Hematopoietic multipotent progenitor cell treated with erythropoietin and hydrocortisone succinate and interleukin-3 and kit ligand, for 15 days (in vitro differentiated cells): ENCODE data around the gene ESRRA.

ENCODE experiments used
- DNase-seq: peaks from one replicate; pipeline ENCODE4 v3.0.0-alpha.2; 2015; ENCODE audit warnings: low spot score

Gene ESRRA

DNA sequence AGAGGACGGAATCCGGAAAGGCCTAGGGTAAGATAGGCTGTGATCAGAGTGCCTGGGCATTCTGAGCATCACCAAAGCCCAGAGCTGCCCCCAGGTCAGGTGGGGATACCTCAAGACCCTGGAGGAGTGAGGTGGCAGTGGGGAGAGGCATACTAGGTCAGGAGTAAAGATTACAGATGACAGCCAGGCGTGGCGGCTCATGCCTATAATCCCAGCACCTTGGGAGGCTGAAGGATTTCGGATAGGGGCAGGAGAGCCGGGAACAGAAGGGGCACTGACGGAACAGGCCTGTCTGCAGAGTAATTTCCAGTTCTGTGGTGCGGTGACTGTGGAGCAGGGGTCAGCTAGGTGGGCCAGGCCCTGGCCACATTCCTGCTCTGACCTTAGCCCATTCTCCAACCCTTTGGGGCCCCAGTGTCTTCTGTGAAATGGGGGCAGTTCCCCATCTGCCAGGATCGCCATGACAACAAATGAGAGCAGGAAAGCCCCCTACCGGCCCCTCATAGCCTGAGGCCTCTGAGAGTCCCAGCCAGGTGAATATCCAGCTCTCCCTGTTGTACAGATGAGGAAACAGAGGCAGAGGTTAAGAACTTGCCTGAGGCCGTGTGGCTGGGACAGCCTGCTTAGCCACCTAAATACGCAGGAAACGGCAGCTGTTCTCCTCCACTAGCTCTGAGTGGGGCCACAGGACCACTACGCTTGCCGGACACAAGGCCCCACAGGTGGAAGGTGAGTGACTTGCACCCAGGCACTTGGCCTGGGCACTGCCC is 30.1 kb upstream of the ESRRA start:
- DNase-seq = no peak

DNA sequence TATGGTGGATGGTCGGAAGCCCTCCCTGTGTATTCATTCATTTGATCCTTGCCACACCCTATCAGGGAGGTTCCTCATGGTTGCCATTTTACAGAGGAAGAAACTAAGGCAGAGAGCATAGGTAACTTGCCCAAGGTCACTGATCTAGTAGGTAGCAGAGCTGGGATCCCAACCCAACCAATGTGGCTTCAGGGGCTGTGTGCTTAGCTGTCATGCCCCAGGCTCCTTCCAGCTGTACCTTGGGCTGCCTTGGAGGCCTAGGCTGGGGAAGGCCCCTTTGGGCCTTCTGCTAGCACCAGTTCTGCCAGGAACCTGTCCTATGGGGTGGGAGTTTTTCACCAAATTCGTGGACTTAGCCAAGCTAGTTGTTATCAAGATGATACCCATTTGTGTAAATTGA is 29.5 kb upstream of the ESRRA start:
- no peak for DNase-seq

DNA sequence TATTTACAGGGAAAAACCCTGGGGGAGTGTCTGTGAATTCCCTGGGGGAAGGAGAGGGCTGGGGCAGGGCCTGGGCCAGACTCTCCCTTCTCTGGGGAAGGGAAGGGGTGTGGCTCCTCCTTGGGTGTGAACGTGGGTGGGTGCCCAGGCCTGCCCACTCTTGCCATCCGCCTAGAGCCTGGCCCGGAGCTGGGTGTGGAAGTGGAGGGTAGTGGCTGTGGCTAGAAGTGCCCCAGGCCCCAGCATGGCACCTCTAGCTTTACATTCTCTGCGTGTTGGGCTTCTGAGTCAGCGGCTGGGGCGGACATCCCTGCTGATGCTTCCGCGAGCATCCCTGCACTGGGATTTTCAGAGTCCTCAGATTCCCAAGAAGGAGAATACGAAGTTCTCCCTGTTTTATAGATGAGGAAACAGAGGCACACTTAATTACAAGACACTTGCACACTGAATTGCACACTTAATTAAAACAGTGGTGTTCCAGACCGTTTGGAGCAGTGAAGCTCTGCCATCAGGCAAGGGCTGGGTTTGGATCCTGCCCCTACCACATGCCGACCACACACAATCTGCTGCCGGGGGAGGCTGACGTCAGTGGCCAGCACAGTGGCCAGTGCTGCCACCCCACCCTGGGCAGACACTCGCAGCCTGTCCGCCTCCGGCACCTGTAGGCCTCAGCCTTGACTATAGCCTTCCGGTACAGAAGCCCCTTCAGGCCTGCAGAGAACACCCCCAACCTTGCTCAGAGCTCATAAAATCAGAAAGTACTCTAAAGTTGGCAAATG is 28.5 kb upstream of the ESRRA start:
- DNase-seq = peak; percentile 78

DNA sequence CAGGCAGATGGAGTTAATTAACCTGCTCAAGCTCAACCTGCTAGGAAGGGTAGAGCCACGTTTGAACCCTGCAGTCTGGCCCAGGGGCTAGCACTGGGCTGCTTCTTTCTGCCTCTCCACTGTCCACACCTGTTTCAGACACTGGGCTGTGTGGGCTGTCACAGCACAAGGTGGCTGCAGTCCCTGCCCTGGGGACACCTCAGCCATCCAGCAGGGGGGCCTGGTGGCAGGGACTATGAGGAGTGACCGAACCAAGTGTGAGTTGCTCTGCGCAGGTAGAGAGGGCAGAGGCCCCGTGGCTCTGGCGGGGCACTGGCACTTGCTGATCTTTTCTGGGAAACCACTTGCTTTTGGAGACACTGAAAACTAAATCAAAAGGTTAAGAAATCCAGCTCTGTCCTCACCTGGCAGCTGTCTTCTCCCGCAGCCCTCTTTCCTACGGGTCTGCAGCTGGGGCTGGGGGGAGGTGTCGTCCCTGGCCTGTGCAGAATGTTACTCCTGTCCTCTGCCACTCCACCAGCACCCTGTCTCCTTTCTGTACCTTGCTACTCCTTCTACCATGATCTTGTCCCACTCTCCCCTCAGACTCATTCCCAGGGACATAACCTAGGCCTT is 26.6 kb upstream of the ESRRA start:
- DNase-seq = no peak

DNA sequence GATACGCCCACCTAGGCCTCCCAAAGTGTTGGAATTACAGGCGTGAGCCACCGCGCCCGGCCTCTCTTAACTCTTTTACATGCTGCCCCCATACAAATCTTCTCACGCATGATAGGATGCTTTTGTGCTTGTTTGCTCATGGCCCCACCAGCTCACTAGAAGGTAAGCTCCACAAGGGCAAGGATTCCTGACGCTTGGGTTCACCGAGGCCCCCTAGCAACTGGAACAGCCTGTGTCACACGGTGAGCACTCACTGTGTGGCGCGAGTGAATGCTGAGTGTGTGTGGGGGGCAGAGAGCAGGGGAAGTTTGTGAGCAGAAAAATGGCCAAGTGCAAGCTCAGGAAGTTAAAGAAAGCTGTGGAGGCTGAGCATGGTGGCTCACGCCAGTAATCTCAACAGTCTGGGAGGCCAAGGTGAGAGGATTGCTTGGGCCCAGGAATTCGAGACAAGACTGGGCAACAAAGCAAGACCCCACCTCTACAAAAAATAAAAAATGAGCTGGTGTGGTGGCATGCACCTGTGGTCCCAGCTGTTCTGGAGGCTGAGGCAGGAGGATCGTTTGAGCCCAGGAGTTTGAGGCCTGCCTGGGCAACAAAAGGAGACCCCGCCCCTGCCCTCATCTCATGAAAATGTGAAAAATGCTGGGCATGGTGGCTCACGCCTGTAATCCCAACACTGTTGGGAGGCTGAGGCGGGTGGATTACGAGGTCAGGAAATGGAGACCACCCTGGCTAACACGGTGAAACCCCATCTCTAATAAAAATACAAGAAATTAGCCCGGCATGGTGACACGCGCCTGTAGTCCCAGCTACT is 23.2 kb upstream of the ESRRA start:
- no peak for DNase-seq

DNA sequence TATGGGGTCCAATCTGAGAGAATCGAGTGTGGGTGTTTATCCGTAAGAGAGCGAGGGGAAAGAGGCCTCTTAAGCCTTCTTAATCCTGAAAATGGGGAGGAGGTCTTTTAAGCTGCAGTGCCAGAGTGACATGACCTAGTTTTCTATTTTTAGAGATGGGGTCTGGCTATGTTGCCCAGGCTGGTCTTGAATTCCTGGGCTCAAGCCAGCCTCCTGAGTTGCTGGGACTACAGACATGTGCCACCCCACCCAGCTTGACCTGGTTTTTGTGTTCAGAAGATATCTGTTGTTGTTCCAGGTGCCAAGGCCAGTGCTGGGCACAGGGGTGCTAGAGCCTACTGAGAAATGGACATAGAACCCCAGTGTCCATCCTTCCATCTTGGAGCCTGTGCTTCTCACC is 22.2 kb upstream of the ESRRA start:
- no peak for DNase-seq

DNA sequence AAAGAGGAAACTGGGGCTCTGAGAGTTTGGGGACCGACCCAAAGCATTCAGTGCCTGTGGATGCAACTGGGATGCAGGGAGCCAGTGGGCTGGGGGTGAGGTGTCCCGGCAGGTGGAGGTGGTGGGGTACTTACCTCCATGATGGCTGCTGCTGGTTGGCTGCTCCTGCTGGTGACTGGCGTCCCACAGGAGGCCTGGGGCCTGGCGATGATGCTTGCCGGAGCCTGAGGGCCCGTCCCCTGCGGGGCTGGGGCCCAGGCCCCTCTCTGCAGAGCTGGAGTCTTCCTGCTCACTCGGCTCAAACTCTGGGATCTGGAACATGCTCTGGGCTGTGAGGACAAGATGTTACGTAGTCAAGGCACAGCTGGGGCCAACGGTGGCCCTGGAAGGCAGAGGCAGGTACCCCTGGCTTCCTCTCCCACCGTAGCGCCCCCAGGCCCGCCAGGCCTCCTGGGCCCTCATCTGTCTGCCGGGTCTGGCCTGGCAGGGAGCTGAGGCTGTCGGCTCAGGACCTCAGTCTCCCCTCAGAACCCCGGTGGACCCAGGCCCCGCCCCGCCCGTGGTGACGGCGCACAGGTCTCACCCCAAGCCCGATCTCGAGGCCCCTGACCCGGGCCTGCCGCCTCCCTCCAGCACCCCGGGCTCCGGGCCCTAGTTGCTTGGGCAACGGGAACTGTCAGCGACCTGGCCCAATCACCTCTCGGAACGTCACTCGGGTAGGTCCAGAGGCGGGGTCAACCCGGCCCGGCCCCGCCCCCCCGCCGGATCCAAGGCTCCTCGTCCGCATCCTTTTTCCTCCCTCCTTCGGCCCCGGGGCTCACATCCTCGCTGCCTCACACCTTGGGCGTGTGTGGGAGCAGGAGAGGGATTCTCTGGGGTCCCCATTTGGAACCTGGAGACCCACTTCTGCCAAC is 21.0 kb upstream of the ESRRA start, which contains the start of gene BAD:
TSS of gene BAD (minus strand) at position 618 of the 914 bp plus-strand sequence. CDS start at position 321, 297 bp downstream.
- peak; percentile 94 for DNase-seq

DNA sequence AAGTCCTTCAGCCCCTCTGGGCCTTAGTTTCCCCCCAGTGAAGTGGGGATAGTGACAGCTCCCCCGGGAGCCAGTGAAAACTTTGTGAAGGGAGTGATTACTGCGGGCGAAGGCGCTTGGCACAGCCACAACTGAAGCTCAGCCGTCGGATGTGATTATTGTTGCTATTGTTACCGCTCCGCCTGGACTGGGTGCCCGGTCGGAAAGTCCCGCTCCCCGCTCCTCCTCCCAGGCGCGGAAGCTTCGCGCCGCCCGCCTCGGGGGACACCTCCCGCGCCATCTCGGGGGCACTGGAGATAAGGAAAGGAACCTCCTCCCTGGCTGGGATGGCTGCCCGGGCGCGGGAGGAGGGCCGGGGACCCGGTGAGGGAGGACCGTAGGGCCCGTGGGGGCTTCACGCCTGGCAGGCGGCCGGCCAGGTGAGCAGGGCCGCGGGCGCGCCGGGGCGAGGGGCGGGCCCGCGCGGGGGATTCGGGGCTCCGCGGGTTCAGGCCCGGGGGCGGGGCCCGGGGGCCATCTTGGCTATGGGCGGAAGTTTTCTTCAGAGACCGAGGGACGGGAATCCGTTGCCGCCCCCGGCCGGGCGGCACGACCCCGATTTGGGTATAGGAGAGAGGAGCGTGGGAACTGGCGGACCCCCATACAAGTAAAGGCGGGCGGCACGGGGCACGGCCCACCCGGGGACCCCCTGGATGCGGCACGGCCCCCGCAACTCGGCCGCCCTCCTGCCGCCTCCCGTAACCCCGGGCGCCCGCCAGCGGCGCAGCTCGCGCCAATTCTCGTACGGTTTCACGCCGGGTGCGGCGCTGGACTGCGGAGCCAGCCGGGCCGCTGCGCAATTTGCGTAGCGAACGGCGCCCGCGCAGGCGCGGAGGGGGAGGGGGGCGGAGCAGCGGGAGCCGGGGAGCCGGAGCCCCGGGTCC is 20.1 kb upstream of the ESRRA start, which contains the start of gene GPR137:
TSS of gene GPR137 (plus strand) at position 887 of the 923 bp plus-strand sequence. CDS start 677 bp downstream, outside the sequence.
- DNase-seq = peak; percentile 90

DNA sequence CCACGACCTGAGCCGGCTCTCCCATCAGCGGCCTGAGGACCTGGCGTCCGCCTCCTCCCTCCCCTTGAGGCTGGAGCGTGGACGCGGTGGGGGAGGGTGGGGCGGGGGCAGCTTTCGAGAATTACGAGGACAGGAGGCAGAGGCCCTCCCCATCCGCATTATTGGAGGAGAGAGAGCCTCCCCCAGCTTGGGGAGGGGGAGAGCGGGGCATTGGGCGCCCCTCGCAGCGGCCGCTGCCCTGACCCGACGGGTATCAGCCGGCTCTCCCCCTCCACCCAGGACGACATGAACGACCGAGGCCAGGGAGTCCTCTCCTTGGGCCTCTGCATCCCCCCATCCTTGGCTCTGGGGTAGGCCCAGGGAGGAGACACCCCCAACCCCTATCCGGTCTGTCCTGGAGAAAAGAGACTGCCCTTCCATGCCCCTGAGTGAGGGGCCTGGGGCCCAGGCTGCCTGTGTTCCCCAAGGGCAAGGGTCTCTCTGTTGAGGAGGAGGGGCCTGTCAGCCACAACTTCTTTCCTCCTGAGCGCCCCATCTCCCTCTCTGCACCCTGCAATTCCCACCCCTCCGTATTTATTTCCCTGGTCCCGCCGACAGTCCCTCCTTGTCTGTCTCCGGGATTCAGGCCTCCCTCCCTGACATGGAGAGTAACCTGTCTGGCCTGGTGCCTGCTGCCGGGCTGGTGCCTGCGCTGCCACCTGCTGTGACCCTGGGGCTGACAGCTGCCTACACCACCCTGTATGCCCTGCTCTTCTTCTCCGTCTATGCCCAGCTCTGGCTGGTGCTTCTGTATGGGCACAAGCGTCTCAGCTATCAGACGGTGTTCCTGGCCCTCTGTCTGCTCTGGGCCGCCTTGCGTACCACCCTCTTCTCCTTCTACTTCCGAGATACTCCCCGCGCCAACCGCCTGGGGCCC is 19.2 kb upstream of the ESRRA start:
- peak; percentile 72 for DNase-seq

DNA sequence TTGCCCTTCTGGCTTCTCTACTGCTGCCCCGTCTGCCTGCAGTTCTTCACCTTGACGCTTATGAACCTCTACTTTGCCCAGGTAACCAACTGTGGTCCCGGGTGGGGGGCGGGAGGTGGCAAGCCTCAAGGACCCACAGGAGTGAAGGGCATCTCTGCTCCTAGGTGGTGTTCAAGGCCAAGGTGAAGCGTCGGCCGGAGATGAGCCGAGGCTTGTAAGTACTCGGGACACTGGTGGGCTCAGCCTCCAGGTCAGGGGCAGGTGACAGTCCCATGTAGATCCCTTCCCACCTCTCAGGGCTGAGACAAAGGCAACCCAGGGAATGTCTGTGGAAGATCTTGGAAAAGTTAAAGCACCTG is 18.5 kb upstream of the ESRRA start:
- no peak for DNase-seq

DNA sequence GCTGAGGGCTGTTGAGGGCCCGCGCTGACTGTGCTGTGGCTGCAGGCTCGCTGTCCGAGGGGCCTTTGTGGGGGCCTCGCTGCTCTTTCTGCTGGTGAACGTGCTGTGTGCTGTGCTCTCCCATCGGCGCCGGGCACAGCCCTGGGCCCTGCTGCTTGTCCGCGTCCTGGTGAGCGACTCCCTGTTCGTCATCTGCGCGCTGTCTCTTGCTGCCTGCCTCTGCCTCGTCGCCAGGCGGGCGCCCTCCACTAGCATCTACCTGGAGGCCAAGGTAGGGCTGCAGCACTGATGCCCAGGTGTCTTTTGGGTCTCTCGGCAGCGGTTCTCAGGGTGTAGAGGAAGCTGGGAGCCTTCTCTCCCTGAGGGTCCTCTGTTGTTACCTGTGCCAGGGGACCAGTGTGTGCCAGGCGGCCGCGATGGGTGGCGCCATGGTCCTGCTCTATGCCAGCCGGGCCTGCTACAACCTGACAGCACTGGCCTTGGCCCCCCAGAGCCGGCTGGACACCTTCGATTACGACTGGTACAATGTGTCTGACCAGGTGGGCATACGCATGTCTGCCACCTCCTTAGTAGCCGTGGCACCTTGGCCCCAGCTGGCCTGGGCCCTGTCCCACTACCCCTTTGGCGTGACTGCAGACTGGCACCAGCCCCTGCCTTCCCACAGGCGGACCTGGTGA is 17.5 kb upstream of the ESRRA start:
- no peak for DNase-seq

DNA sequence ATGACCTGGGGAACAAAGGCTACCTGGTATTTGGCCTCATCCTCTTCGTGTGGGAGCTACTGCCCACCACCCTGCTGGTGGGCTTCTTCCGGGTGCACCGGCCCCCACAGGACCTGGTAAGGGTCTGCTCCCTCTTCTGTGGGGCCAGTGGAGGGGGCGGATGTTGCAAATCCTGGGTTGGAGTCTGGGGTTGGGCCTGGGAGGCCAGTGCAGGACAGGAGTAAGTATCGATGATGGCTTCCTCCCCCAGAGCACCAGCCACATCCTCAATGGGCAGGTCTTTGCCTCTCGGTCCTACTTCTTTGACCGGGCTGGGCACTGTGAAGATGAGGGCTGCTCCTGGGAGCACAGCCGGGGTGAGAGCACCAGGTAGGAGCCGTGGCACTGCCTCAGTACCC is 17.0 kb upstream of the ESRRA start:
- DNase-seq = no peak

DNA sequence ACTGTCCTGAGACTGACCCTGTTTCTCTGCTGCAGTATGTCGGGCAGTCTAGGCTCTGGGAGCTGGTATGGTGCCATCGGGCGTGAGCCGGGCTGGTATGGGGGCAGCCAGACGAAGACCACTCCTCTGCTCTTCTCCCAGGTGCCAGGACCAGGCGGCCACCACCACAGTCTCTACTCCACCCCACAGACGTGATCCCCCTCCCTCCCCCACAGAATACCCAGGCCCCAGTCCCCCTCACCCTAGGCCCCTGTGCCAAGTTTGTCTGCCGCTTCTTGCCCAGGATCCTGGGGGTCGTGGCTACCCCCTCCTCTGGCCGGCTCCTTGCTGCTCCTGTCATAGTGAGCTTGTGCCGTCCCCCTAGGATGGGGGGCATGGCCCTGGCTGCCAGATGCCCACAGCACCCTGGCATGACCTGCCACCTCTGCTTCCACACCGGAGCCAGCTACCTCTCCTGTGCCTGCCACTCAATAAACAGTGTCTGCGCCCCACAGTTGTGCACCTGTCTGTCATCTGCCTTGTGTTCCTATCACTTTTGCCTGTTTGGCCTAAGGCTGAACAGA is 16.2 kb upstream of the ESRRA start:
- DNase-seq = no peak

DNA sequence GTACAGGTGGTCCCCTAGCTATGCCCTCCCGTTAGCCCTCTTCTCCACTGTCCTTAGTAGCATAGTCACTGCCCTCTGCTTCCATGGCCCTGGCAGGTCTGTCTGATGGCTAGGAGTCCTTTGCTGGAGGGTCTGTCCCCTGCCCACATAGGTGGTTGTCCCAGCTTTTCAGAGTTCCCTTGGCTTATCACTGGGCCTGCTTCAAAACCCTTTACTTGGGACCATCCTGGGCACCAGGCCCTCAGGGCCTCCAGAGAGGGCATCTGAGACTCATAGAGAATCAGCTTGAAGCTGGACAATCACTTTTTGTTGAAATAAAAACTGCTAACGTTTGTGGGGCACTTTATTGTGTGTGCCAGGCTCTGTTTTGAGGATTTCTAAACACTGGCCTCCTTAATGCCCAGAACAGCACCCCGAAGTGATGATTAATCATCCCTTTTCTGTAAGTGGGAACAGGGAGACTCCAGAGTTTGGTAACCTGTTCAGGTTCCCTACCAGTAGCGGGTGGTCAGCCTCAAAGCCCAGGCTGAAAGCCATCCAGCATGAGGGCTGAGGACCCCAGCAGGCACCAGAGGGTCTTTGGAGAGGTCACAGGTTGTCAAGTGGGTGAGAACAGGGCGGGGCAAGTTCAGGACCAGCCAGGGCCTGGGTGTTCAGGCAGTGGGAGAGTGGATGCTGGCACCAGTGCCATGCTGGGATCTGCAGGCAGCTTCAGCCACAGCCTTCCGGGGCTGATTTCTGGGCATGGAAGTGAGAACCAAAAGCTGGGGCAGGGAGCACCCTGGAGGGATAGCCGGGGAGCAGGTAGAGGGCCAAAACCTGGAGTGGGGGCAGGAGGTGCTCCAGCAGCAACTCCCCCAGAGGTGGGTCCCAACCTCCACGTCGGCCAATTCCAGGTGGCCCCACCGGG is 14.7 kb upstream of the ESRRA start:
- DNase-seq = no peak

DNA sequence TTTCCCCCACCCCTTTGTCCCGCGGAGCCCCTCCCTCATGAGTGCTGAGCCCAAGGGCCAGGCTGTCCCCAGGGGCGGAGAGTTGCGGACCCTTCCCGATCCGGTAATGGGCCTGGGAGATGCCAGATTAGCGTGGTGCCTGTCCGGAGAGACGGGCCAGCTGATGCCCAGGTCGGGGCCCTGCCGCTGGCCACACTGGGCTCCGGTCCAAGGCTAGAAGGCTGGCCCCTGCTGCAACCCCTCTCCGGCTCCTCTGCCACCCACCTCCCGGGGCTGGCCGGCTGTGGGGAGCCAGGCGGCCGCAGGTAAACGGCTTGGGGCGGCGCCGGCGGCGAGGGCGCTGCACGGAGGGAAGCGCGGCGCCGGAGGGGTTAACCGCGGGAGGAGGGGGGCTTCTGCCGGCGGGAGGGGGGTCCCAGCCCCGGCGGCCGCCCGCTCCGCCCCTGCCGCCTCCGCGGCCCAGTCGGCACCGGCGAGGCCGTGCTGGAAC is 14.0 kb upstream of the ESRRA start, which contains the start of gene KCNK4:
TSS of gene KCNK4 (plus strand) at position 41 of the 490 bp plus-strand sequence. CDS start 1,717 bp downstream, outside the sequence.
- no peak for DNase-seq

DNA sequence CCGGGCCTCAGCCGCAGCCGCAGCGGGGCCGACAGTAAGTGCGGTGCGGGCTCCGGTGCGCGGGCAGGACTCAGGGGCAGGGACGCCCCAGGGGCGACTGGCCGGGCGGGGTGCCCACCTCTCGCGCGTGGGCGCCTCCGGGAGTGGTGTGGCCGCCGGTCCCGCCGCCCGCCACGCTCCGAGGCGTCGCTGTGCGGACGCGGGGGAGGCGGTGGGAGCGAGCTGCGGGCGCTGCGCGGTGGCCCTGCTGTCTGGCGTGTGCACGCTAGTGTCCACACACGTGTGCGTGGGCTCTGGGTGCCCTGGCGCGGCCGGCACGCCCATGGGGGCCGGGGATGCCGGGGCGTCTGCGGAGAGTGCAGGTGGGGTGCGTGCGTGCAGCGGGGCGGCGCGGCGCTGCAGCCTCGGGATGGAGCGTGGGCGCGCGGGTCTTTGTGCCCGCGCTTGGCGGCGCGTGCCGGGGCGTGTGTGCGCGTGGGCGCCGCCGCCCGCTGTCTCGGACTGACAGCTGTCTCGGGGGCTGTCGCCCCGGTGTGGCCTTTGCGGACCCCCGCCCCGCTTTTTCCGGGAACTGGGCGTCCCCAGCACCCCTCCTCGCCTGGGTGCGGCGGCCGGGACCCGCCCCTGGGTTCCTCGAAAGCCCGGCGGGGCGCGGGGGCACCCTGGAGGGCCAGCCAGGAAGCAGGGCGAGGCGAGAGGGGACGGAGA is 13.4 kb upstream of the ESRRA start:
- DNase-seq = no peak
